GM18909 (cell line): ENCODE data around the gene DCST2.
A peak's percentile ranks its signal among the peaks of the same experiment; 100 is the strongest.
"Not testable (repeated sequence)": the region's sequence is repeated elsewhere in the genome, so short reads cannot be mapped to it uniquely, and the experiment has no call there.

Experiments
- ATAC-seq: cut with Tn5 transposase; IDR thresholded peaks from one replicate; pipeline ENCODE4 v1.9.1; 2021; ENCODE audit warnings: mild to moderate bottlenecking; ENCODE audit not compliant: unreplicated experiment, poor library complexity

Gene DCST2

GRCh38 chr1:154983776-154984466 lies 49.7 kb downstream of the DCST2 start:
- no peak for ATAC-seq

GRCh38 chr1:154982897-154983648 lies 50.5 kb downstream of the DCST2 start, which contains the start of gene FLAD1:
Gene FLAD1 (plus strand): TSS chr1:154983344. CDS start chr1:154983695, 351 bp downstream.
- ATAC-seq = peak; percentile 98

- ATAC-seq = no peak
Observed at GRCh38 chr1:154982341-154982740, 51.2 kb downstream of the DCST2 start.

GRCh38 chr1:154978360-154978759 lies 55.2 kb downstream of the DCST2 start:
- no peak for ATAC-seq

GRCh38 chr1:154977762-154978161 lies 55.8 kb downstream of the DCST2 start:
- ATAC-seq = not testable (repeated sequence)

GRCh38 chr1:154975409-154976059 lies 58.0 kb downstream of the DCST2 start:
- ATAC-seq = no peak

- peak; percentile 49 for ATAC-seq
Observed at GRCh38 chr1:154974808-154975408, 58.7 kb downstream of the DCST2 start.

- peak; percentile 77 for ATAC-seq
Observed at GRCh38 chr1:154974102-154974807, 59.3 kb downstream of the DCST2 start, which contains the start of gene CKS1B. Gene CKS1B (plus strand): TSS chr1:154974681. CDS start chr1:154974746, 65 bp downstream.

- ATAC-seq = peak; percentile 25
Observed at GRCh38 chr1:154973344-154974101, 60.1 kb downstream of the DCST2 start.

GRCh38 chr1:154972517-154973343 lies 60.9 kb downstream of the DCST2 start:
- no peak for ATAC-seq

GRCh38 chr1:154972213-154972516 lies 61.4 kb downstream of the DCST2 start:
- ATAC-seq = no peak

- ATAC-seq = no peak
Observed at GRCh38 chr1:154971341-154971998, 62.1 kb downstream of the DCST2 start.

GRCh38 chr1:154970631-154971340 lies 62.8 kb downstream of the DCST2 start, which contains the start of gene SHC1:
Gene SHC1 (minus strand): TSS chr1:154970747. CDS start chr1:154970526, 221 bp downstream.
- ATAC-seq = no peak

- ATAC-seq = no peak
Observed at GRCh38 chr1:154969860-154970452, 63.6 kb downstream of the DCST2 start.

- ATAC-seq = no peak
Observed at GRCh38 chr1:154969246-154969645, 64.3 kb downstream of the DCST2 start.

- ATAC-seq = no peak
Observed at GRCh38 chr1:154968731-154969130, 64.8 kb downstream of the DCST2 start.
